Loucy (cell line): ENCODE data around the gene CFH.

Experiments used
- CTCF ChIP-seq: fragments of 200-600 bp; sonication (generic); conservative IDR thresholded peaks from 2 replicates; pipeline ENCODE4 v1.5.1; 2014; ENCODE audit warnings: mild to moderate bottlenecking, antibody characterized with exemption, low read length
- EZH2phosphoT487 ChIP-seq: fragments of 200-600 bp; IDR thresholded peaks from 2 replicates; pipeline ENCODE4 v1.6.1; 2018; ENCODE audit warnings: antibody characterized with exemption, mild to moderate bottlenecking, moderate library complexity, borderline replicate concordance

GRCh38 chr1:196738730-196739129 lies 86.9 kb downstream of the CFH start:
- no peak for TF ChIP-seq CTCF
- TF ChIP-seq EZH2phosphoT487: no peak
